Measurements from ENCODE around the gene KLHDC4.
"Not testable (repeated sequence)": the region's sequence is repeated elsewhere in the genome, so short reads cannot be mapped to it uniquely, and the experiment has no call there.

Gene KLHDC4

GRCh38 chr16:87696726-87697125, 69.1 kb downstream of the KLHDC4 start:
- no peak for DNase-seq

- DNase-seq: no peak
These were observed 70.3 kb downstream of the KLHDC4 start for GRCh38 chr16:87695534-87695933.

DNA sequence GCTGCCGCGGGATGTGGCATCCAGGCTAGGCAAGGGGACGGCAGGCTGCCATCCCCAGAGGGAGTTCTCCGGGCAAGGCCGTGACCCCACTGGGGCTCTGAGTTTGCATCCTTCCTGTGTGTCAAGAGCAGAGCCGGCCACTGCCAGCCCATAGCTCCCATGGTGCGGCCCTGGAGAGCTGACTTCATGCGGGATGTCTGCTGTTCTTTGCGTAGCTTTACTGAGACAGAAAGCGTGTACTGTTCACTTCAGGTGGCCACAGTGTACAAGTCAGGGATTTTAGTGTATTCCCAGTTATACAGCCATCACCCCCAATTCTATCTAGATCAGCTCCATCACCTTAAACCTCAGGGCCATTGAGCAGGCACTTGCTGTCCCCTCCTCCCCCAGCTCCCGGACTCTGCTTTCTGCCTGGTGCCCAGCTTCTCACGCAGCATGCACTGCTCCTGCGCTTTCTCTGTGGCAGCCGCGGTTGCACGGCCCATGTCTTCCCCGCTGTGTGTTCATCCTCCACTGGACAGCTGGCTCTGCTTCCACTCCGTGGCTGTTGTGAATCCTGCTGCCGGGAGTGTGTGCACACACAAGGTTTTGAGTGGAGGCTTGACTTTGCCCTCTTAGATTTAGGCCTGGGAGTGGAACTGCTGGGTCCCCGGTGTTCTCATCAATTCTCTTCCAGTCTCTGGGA, 71.2 kb downstream of the KLHDC4 start:
- DNase-seq: no peak

DNA sequence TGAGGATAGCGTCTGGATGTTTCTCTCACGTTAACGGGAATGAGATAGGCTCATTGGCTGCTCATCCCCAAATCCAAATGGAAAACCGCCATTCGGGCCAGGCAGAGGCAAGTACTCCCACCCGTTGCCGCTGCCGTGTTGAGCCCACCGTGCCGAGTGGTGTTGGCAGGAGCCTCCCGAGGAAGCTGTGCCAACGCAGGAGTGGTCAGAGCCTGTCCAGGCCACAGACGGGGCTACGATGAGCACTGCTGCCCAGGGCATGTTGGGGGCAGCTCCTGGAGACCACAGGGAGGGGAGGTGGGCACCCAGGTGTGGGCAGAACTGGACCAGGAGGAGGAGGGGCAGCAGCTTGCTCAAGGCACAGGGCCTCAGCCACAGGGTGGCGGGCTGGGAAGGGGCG, 72.0 kb downstream of the KLHDC4 start:
- DNase-seq: no peak

- DNase-seq: no peak
These were observed 73.0 kb downstream of the KLHDC4 start for GRCh38 chr16:87692756-87693155.

- no peak for DNase-seq
These were observed 73.6 kb downstream of the KLHDC4 start for GRCh38 chr16:87692176-87692575.

DNA sequence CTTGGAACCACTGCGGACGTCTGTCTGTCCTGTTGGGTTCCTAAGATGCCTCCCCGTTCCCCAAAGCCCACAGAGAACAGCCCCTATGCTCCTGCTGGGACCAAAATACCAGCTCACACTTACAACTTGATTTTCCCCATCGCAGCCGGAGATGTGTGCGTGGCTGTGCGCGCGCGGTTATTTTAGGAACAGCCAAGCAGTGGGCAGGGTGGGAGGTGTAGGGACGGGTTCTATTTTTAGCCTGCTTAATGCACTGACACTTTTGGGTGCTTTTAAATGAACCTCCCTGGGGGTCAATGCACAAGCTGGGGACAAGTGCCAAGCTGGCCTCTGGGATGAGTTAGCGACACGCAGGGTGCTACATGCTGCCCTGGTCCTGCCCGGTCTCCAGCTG, 74.1 kb downstream of the KLHDC4 start:
- DNase-seq: no peak

DNA sequence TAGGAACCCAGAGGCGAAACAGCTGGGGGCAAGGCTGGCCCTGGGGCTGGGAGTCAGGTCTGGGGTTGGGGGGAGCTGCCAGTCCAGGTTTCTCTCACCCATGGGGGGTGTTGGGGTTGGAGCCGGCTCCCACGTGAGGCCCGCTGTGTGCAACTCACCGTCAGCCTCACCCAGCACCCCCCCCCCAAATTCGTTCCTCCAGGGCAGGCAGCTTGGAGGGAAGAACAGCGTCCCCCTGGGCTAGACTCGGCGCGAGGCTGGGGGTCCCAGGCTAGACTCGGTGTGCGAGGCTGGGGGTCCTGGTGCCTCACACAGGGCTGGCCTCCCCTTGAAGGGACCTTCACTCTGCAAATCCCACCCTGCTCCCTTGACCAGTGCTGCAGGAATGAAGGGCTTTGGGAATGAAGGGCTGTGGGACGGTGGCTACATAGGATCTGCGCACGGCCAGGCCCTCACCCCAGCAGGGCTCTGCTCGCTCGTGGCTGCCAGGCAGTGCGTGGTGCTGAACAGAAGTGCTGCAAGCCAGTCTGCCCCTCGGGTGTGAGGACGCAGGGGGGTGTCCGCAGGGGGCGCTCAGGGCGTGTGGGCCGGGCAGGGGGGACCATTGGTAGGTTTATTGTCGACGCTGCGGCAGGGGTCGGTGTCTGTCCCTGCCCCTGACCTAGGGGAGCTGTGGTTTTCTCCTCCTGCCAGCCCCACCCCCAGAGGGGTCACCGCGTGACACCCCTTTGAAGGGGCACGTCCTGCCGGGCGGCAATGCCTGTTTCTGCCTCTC, 74.7 kb downstream of the KLHDC4 start:
- no peak for DNase-seq

DNA sequence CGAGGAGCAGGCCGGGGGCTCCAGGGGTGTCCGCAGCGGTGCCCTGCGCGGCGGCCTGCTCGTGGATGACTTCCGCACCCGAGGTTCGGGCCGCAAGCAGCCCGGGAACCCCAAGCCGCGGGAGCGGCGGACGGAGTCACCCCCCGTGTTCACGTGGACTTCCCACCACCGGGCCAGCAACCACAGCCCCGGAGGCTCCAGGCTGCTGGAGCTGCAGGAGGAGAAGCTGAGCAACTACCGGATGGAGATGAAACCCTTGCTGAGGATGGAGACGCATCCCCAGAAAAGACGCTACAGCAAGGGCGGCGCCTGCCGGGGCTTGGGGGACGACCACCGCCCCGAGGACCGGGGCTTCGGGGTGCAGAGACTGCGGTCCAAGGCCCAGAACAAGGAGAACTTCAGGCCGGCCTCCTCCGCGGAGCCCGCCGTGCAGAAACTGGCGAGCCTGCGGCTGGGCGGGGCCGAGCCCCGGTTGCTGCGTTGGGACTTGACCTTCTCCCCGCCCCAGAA, 75.8 kb downstream of the KLHDC4 start:
- no peak for DNase-seq

- no peak for DNase-seq
These were observed 76.6 kb downstream of the KLHDC4 start for GRCh38 chr16:87688876-87689815.

- no peak for DNase-seq
These were observed 77.7 kb downstream of the KLHDC4 start for GRCh38 chr16:87687998-87688529.

GRCh38 chr16:87687126-87687910, 78.5 kb downstream of the KLHDC4 start:
- DNase-seq: no peak

GRCh38 chr16:87686697-87687096, 79.1 kb downstream of the KLHDC4 start:
- no peak for DNase-seq

DNA sequence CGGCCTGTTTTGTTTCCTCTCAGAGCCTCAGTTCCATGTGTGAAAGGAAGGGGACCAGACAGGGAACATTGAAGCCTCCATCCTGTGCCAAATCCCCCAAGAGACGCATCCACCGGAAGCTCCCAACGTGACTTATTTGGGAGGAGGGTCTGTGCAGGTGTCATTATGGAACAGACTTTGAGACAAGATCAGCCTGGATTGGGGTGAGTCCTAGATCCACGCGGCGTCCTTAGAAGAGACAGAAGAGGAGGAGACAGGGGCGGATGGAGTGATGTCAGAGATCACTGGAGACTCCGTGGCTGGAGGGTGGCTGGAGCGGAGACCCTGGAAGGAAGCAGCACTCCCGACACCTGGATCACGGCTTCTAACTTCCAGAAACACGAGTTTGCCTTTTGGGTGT, 80.0 kb downstream of the KLHDC4 start:
- no peak for DNase-seq

GRCh38 chr16:87685405-87685755, 80.4 kb downstream of the KLHDC4 start:
- DNase-seq: no peak

DNA sequence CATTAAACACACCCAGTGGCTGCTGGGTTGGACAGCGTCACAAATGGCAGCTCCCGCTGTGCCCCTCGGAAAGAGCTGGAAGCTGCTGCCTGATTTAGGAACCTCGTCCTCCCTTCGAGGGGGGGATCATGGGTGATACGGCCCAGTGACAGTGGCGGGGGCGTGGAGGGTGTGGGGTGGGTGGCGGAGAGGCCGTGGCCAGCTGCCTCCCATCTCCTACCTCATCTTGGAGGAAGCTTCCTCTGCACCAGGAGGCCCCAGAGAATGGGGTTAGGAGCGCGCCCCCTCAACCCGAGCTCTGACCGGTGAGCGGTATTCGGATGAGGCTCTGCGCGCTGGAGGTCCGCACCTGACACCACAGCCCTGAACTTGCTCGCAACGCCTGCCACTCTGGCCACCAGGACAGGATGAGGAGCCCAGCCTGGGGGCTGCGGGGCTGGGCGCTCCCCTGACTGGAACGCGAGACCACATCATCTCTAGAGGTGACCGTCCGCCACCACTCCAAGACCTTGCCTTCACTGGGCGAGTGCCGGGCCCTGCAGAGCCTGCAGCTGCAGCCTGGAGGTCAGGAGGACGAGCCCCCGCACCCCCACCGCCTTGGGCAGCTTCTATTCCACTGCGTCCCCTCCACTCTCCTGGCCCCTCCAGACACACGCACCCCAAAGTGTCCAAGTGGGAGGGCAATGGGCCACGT, 80.9 kb downstream of the KLHDC4 start:
- DNase-seq: no peak

DNA sequence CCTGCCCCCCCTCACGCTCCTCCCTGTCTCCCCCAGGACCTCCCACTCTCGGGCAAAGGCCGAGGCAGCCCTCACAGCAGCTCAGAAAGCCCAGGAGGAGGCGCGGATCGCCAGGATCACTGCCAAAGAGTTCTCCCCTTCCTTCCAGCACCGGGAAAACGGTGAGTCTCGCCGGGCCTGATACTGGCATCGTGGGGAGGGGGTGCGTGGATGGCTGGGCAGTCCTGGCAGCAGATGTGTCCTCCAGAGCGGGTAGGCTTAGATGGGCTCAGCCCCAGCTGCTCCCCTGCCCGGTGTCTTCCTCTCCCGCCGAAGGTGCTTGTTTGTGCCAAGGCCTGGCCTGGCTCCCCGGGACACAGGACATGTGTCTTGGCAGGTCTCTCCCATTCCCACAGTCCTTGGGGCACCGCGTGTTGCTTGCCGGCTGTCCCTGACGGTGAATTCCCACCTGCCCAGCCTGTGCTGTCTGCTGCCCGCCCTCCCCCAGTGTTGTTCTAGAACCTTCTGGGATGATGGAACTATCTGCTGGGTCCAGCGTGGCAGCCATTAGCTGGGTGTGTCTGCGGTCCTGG, 81.6 kb downstream of the KLHDC4 start:
- DNase-seq: no peak

GRCh38 chr16:87682852-87683399, 82.9 kb downstream of the KLHDC4 start:
- no peak for DNase-seq

GRCh38 chr16:87681981-87682570, 83.7 kb downstream of the KLHDC4 start:
- DNase-seq: no peak

GRCh38 chr16:87681051-87681602, 84.7 kb downstream of the KLHDC4 start:
- DNase-seq: not testable (repeated sequence)

Measured in activated gamma-delta T cell (primary cell).